GM21515 (cell line): Measurements from ENCODE around the gene GET4.

Experiments
- ATAC-seq: cut with Tn5 transposase; IDR thresholded peaks from one replicate; pipeline ENCODE4 v1.9.1; 2021; ENCODE audit not compliant: unreplicated experiment

Gene GET4

DNA sequence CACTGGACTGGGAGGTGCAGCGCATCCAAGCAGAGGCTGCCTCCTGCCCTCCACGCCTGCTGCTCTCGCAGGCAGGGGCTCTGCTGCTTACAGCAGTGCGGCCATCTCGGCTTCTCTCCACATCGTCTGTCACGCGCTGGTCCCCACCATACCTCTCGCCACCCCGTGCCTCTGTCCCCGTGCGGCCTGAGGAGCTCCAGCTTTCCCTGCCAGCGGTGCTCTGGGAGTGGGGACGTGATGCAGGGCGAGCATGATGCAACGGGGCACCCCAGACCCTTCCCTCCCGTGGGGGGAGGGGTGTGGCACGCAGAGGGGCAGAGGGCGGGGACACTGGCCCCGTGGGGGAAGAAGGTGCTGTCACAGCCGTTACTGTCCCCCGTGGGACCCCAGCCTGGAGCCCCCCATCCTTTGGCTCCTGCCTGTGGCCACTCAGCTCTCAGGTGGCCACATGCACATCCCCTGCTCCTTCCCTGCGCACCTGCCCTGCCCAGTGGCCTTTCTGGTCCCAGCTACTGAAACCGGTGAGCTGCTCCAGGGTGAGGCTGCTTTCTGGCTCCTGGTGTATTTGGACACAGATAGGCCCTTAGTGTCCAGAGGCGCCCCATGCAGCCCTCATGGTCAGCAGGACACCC lies 9.0 kb downstream of the GET4 start:
- ATAC-seq = no peak

DNA sequence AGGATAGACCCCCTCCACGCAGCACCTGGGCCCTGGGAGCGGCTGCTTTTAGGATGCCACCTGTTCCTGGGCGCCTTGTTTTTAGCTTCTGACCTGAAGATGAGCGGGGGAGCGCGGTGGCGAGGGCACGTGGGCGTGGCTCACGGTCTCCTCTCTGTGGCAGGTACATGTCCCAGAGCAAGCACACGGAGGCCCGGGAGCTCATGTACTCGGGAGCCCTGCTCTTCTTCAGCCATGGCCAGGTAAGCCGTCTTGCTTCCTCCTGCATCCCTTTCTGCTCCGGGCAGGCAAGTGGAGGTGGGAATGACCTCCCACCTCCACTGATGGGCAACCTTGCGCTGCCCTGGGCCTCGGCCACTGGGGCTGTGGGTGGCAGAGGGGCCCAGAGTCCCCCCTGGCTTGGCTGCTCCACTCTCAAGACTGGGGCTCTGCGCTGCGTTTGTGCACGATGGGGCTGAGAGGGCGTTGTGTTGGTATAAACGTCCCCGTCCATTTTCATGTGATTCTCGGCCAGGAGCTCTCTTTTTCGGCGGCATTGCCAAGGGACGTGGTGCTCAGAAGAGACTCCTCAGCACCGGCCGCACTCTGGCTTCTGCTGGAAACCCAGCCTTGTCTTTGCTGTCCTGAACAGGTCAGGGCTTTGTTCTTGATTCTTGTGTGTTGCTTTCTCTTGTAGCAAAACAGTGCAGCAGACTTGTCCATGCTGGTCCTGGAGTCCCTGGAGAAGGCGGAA lies 9.7 kb downstream of the GET4 start:
- ATAC-seq = no peak

DNA sequence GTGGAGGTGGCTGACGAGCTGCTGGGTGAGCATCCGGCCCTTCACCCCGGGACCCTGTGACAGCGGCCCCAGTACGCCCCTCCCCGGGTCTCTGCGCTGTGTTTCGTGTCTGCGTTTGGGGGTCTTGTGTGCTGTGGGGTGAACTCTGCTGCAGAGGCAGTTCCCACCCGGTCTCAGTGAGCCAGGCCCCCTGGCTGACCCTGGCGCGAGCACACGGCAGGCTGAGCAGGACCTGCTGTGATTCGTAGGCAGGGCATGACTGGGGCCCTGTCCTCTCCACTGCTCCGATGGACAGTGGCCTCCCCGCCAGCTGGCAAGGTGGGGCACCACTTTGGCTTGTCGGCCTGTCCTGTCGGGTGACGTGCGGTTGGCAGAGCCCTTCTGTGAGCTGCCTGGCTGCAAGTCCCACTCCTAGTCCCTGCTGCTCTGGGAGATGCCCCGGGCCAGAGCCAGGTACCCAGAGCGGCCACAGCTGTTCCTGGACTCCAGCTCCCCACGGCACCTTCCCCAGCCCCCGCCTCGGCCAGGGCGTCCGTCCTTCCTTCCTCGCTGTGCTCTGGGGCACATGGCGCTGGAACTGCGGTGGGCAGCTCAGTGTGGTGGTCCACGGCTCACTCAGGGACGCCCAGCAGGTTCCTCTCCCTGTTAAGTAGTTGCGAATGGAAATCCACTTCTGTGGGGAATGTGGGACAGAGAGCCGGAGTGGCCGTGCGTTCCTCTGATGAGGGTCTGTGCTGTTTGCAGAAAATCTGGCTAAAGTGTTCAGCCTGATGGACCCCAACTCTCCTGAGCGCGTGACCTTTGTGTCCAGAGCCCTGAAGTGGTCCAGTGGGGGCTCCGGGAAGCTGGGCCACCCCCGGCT lies 10.5 kb downstream of the GET4 start:
- ATAC-seq = no peak

DNA sequence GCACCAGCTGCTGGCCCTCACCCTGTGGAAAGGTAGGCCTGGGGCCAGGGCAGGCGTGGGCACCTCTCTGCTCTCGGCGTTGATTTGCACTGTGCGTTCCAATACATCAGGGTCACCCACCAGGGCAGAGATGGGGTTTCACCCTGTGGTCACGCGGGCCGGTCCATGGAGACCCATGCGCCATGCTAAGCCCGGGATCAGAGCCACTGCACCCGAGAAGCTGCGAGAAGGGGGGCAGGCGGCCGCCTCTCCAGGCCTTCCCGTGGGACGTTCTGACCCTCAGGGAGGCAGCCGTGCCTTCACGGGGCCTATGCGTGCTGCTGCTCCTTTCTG lies 11.1 kb downstream of the GET4 start:
- no peak for ATAC-seq

DNA sequence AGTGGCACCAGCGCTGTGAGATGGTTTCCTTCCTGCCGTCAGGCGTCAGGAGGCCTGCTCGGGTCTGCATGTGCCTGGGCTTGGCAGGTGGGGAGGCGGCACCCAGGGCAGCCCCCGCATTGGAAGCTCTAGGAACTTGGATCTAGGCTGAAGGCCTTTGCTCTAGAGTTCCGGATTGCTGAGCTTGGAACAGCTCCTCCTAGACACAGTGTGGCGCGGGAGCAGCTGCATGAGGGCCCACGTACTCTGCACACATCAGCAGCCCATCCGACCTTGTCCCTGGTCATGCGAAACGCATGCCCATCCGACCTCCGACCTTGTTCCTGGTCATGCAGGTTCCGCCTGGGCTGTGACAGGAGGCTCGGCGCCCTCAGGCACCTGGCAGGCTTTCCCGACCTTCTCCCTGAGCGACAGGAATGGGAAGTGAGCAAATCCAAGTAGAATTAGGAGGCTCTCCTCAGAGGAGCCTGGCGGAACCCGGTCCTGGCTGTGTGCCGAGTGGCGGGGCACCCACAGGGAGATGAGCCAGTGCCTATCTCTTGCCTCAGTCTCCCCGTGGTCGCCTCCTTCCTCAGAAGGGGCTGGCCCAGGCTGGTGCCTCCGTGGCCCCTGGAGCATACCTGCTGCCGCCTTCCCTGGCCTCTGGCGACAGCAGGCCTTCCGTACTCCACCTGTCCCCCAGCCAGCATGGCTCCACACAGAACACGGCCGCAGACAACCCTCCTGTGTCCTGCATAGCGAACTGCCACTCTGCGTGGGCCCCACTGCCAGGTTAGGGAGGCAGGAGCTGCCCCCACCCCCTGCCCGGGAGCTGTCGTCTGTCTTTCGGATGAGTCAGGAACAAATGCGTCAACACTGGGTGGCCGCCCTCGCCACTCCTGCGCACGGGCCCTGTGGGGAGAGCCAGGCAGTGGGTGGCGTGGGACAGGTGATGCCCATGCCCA lies 12.0 kb downstream of the GET4 start:
- ATAC-seq = no peak

DNA sequence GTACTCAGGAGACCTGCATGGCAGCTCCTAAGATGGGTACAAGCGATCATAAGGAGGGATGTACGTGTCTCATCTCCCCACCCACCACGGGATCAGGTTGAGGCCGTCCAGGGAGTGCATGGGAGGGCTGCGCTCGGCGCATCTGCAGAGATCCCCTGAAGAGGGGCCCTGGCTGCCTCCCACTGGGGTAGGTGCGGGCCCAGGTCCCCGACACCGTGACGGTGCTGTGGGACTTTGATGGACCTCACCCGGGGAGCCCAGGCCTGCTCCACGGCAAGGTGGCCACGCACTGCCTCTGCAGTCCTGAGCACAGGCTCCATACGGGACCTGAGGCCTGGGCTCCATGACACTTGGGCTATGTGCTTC lies 12.7 kb downstream of the GET4 start:
- no peak for ATAC-seq

DNA sequence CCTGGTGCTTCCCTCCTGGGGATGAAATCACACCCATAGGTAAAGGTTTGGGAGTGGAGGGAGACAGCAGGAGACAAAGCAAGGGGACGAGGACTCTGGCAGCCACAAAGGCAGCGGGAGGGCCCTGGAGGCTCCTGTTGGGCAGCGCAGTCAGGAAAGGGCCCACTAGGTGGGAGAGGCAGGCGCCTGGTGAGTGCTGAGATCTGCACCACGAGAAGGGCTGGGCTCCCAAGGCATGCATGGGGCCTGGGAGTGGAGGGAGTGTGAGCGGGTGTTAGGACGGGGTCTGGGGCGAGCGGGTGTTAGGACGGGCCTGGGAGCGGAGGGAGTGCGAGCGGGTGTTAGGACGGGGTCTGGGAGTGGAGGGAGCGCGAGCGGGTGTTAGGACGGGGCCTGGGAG lies 13.0 kb downstream of the GET4 start:
- no peak for ATAC-seq

DNA sequence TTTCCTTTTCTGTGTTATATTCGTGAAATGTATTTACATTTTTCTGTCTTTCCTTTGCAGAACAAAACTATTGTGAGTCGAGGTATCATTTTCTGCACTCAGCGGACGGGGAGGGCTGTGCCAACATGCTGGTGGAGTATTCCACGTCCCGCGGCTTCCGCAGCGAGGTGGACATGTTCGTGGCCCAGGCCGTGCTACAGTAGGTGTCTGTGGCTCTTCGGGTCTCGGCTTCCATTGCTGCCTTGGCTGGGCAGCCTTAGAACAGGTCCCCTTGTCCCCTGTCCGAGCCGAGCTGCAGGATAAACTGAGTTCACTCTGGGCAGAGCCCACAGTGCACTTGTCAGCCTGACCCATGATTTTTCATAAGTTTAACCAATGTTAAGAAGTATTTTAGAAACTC lies 14.5 kb downstream of the GET4 start:
- ATAC-seq = no peak

DNA sequence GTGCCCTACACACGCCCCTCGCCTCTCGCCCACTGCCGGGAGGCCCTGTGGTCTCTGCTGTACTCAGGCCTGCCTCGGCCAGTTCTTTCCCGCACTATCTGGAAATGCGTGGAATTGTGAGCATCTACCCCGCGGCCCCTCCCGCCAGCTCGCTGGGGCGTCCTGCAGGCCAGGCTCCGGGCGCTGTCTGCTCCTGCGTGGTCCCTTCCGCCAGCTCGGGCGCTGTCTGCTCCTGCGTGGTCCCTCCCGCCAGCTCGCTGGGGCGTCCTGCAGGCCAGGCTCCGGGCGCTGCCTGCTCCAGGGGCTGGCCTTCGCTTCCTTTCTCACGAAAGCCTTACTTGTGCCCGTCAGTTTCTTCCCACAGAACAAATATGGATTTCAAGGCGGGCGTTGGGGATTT lies 14.9 kb downstream of the GET4 start:
- ATAC-seq = no peak

DNA sequence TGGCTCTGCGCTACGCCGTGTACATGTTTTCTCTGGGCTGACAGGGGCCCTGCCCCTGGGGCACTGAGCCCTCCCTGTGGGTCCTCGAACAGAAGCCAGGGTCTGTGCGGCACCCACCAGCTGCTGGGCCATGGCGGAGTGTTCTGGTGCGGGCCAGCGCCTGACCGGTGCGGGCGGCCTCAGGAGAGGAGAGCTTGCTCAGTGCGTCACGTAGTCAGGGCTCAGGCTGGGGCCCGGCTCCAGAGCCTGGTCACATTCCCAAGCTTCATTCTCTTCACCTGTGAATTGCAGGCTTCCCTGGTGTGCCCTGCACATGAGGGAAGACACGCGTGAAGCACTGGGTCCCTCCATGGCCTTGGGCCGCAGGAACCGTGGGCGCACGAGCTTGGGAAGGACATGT lies 15.5 kb downstream of the GET4 start:
- no peak for ATAC-seq

DNA sequence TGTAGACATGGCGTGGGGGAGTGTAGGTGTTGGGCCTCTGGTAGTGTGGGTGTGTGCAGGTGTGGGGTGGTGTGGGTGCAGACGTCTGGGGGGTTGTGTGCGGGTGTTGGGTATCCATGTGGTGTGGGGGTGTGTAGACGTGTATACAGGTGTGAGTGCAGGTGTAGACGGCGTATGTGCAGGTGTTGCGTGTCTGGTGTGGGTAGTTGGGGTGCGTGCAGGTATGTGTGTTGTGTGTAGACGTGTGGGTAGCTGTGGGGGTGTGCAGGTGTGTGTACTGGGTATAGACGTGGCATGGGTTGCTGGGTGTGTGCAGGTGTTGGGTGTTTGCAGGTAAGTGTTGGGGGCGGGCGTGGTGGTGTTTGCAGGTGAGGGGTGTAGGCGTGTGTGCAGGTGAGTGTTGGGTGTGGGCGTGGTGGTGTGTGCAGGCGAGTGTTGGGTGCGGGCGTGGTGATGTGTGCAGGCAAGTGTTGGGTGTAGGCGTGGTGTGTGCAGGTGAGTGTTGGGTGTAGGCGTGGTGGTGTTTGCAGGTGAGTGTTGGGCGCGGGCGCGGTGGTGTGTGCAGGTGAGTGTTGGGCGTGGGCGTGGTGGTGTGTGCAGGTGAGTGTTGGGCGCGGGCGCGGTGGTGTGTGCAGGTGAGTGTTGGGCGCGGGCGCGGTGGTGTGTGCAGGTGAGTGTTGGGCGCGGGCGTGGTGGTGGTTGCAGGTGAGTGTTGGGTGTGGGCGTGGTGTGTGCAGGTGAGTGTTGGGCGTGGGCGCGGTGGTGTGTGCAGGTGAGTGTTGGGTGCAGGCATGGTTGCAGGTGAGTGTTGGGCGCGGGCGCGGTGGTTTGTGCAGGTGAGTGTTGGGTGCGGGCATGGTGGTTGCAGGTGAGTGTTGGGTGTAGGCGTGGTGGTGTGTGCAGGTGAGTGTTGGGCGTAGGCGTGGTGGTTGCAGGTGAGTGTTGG lies 16.6 kb downstream of the GET4 start:
- ATAC-seq = no peak

DNA sequence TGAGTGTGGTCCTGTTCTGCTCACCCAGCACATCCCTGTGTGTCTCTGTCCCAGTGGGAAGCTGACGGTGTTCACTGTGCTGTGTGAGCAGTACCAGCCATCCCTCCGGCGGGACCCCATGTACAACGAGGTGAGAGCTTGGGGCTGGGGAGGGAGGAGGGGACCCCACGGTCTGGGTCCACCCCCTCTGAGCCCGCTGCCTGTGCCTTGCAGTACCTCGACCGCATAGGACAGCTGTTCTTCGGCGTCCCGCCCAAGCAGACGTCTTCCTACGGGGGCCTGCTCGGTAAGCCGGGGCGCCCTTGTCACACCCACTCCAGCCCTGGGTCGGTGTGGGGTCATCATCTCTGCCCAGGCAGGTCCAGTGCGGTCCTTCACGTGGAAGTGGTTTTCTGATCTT lies 17.3 kb downstream of the GET4 start:
- no peak for ATAC-seq

DNA sequence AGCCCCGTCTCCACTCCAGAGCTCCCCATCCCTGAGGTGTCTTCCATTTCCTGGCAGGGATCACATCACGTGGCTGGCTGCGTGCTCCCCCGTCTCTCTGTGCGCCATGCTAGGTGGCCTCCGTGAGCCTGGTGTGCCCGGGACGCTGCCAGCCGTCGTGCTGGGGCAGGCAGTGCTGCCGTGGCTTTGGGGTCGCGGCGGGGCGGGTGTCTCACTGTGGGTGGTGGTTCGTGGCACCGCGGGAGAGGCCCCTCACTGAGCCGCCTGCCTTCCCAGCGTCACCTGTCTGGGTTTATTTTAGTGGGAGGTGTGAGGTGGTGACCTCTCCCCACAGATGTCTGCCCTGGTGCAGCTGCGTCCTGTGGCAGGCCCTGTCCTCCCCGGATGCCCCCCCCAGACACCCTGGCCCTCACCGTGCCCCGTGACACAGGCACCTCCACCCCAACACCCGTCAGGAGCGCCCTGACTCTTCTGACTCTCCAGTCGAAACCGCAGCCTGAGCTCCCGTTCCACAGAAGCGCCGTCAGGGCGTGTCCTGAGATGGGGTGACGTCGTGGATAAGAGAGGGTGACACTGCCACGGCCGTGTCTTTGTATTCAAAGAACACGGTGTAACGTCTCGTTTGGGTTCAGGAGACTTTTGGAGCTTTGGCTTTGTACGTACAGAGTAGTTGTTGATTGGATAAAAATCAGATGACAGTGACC lies 18.0 kb downstream of the GET4 start:
- no peak for ATAC-seq

DNA sequence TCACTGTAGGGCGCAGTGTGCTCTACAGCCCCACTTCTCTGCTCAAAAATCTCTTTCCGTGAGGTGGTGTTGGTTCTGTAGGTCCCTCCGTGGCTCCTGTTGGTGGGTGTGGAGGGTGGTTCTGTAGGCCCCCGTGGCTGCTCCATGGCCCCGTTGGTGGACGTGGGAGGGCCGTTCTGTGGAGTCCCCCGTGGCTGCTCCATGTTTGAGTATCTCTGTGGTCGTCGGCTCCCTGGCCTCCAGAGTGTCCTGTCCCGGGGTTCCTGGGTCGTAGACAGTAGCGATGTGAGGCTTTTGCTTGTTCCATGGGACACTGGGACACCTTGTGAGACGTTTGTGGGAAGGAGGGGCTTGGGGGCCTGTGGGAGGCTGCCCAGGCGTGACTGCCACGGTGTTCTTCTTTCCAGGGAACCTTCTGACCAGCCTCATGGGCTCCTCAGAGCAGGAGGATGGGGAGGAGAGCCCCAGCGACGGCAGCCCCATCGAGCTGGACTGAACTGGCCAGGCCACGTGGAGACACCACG lies 18.6 kb downstream of the GET4 start:
- ATAC-seq = no peak

DNA sequence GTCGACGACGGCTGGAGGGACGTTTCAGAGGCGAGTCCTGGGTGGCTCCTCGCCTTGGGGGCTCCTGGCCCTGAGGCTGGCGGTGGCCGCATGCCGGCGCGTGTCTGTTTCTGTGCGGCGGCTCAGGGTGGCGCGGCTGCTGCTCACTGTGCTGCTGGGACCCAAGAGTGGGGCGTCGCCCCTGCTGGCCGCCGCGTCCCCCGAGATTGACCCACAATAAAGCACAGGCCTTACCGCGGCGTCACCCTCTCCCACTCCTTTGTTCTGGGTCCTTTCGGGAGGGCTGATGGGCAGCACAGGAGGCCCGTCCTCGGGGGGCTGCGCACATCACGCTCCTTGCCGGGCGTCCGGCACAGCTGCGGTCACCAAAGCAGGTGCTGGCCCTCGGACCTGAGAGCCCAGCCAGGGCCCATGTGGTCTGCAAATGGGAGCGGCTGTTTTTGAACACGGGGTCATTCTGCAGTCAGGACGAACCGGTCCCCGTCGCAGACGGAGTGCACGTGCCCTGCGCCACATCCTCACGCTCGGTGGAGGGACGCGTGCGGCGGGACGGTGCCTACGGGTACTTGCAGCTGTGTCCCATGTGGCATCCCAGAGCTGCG lies 19.2 kb downstream of the GET4 start:
- no peak for ATAC-seq

DNA sequence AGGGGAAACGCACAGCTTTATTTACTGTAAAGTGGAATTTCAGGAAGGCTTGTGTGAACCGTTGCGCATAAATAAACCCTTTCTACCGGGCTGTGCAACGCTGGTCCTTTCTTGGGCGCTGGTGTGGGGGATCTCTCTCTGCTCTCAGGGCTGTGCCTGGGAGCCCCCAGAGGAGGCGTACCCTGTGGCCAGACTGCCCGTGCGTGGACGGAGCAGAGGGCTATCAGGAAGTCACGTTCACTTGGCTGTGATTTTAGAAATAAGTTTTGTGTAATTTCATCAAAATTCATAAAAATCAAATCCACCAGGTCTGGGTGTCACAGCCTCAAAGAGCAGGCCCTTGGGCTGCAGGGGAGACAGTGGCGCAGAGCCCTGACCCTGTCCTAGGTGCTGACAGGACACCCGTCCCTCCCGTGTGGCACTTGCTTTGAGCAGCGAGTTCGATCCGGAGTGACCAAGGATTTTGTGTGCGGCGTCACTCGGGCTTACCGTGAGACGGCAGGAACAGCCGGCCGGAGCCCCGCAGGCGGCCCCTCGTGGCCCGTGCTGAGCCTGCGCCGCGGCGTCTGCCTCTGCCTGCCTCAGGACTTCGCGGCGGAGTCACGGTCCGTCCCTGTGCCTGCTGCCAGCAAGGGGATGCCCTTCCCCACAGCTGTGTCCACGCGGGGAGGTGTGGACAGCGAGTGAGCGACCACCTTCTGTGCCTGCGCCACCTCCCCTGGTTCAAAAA lies 20.2 kb downstream of the GET4 start:
- no peak for ATAC-seq

DNA sequence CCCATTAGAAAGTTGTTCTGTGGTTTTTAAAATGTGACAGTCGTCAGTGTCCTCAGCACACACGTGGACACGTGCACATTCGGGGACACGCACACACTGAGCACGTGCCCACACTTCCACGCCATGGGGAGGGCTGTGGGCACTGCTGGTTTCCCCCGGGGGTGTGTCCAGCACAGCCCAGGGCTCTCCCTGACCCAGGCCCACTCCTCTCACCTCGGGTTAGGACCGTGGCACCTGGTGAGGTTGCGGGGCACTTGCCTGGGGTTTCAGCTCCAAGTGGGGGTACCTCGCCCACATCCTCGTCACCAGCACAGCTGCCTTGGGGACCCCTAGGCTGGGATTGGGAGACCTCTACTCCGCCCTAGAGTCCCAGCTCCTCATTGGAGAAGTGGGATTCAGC lies 20.7 kb downstream of the GET4 start:
- no peak for ATAC-seq

DNA sequence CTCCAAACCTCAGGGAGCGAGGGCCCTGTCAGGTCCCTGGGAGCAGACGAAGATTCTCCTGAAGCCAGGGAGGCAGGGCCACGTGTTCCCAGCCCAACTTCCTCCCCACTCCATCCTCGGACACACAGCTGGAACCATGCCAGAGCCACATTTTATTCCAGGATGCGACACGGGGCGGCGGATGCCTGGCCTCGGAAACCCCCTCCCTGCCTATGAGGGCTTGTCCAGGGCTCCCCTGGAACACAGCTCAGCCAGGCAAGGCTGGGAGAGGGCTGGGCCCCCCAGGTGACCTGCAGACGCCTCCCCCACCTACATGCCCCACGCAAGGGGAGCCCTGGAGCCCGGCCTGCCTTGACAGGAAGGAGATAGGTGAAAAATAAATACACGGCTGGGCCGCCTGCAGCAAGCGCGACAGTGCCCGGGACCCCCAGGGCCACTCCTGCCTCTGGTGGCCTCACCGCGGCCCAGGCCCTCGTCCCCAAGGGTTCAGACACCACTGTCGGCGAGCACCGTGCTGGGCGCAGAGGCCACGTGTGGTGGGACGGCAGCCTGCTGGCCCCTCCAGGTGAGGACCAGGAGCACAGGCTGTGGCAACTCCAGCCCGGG lies 21.5 kb downstream of the GET4 start:
- ATAC-seq = no peak
